H1 (cell line): ENCODE data around the gene VEZT. TPM values are rescaled to one million over a fixed set of nuclear protein-coding genes. Genes with fewer than 3 reads are reported as not detected.

ENCODE experiments used
- CTCF ChIA-PET: fragments of 300-600 bp; sonication (Branson Sonifier 250); formaldehyde crosslinking; loops from one replicate; lab custom pipeline; 2021; ENCODE audit not compliant: partially characterized antibody; lab: Charles Lee
- POLR2A ChIA-PET: fragments of 300-600 bp; sonication (Branson Sonifier 250); formaldehyde crosslinking; loops from one replicate; lab custom pipeline; 2021; ENCODE audit warnings: inconsistent platforms; ENCODE audit not compliant: partially characterized antibody; lab: Charles Lee
- DNase-seq, 2 experiments: peaks; one replicate each; pipeline versions ENCODE4 v3.0.0 to v3.0.0-alpha.2; 2010 to 2022; ENCODE audit warnings: low spot score in 2 of 2, low read depth in 1 of 2, mixed read lengths in 1 of 2
- FAIRE-seq: peaks from 2 replicates; lab custom pipeline; 2011; peaks lifted over from hg19 to GRCh38; lab: Jason Lieb, UNC
- H2AFZ ChIP-seq: 2 replicates; pipeline ENCODE4 v1.8.1; 2012; ENCODE audit warnings: low read length, inconsistent platforms
- H2AK5ac ChIP-seq: 2 replicates; pipeline ENCODE4 v1.6.1; 2013; ENCODE audit warnings: low read depth, low read length
- H2BK120ac ChIP-seq: replicated peaks from 2 replicates; pipeline ENCODE3; 2013; ENCODE audit warnings: low read depth, low read length, inconsistent platforms
- H2BK12ac ChIP-seq: 2 replicates; pipeline ENCODE4 v1.6.1; 2013; ENCODE audit warnings: low read depth, low read length
- H2BK15ac ChIP-seq: 2 replicates; pipeline ENCODE4 v1.6.1; 2013; ENCODE audit warnings: low read length
- H2BK20ac ChIP-seq: 2 replicates; pipeline ENCODE4 v1.6.1; 2013; ENCODE audit warnings: low read length
- H2BK5ac ChIP-seq: 2 replicates; pipeline ENCODE4 v1.6.1; 2013; ENCODE audit warnings: low read depth, low read length
- H3K14ac ChIP-seq: 2 replicates; pipeline ENCODE4 v1.6.1; 2013; ENCODE audit warnings: inconsistent platforms; ENCODE audit not compliant: insufficient read length
- H3K18ac ChIP-seq: 2 replicates; pipeline ENCODE4 v1.6.1; 2013; ENCODE audit warnings: low read length; ENCODE audit errors: extremely low read depth
- H3K23ac ChIP-seq: 2 replicates; pipeline ENCODE4 v1.6.1; 2013; ENCODE audit warnings: inconsistent platforms; ENCODE audit not compliant: insufficient read length
- H3K23me2 ChIP-seq: 2 replicates; pipeline ENCODE4 v1.6.1; 2013; ENCODE audit warnings: low read depth, low read length
- H3K27ac ChIP-seq: 2 replicates; pipeline ENCODE4 v1.6.1; 2011; ENCODE audit warnings: low read depth, low read length, inconsistent platforms
- H3K27me3 ChIP-seq, 4 experiments: replicated peaks in 1 of 4; 1 replicate in 1 of 4; 2 replicates in 3 of 4; pipeline versions ENCODE4 v1.6.1 to v1.8.1; 2011 to 2013; ENCODE audit warnings: low read length in 3 of 4, mild to moderate bottlenecking in 3 of 4, inconsistent platforms in 2 of 4, mixed read lengths in 2 of 4, moderate library complexity in 1 of 4; ENCODE audit not compliant: control insufficient read depth in 3 of 4, insufficient read depth in 3 of 4; ENCODE audit errors: extremely low read depth in 1 of 4
- H3K36me3 ChIP-seq, 4 experiments: 2 replicates each; pipeline versions ENCODE4 v1.6.1 to v1.8.1; 2011 to 2013; ENCODE audit warnings: mild to moderate bottlenecking in 4 of 4, low read length in 3 of 4, moderate library complexity in 2 of 4, control low read depth in 1 of 4, inconsistent platforms in 1 of 4; ENCODE audit not compliant: insufficient read depth in 4 of 4, control insufficient read depth in 2 of 4
- H3K4ac ChIP-seq: replicated peaks from 2 replicates; pipeline ENCODE3; 2013; ENCODE audit warnings: low read length, low read depth, mixed read lengths, inconsistent platforms; ENCODE audit not compliant: insufficient read length
- H3K4me1 ChIP-seq, 4 experiments: replicated peaks in 1 of 4; 1 replicate in 1 of 4; 2 replicates in 3 of 4; pipeline versions ENCODE4 v1.6.1 to v1.8.1; 2011 to 2013; ENCODE audit warnings: low read length in 3 of 4, inconsistent platforms in 2 of 4, mixed read lengths in 1 of 4; ENCODE audit not compliant: insufficient read depth in 4 of 4, control insufficient read depth in 3 of 4
- H3K4me2 ChIP-seq, 2 experiments: 2 replicates each; pipeline versions ENCODE4 v1.6.1 to v1.8.1; 2011 to 2013; ENCODE audit warnings: low read depth in 2 of 2, low read length in 2 of 2, control low read depth in 1 of 2, inconsistent platforms in 1 of 2, mild to moderate bottlenecking in 1 of 2; ENCODE audit not compliant: insufficient read depth in 1 of 2
- H3K4me3 ChIP-seq, 4 experiments: fragments of 200-600, 300-600 bp in 1 of 4; sonication (generic), shearing (Covaris generic), sonication (Bioruptor Twin) in 1 of 4; 2 replicates each; pipeline versions ENCODE4 v1.5.1 to v1.8.1; 2011 to 2016; ENCODE audit warnings: low read length in 4 of 4, low read depth in 3 of 4, control low read depth in 2 of 4, inconsistent platforms in 2 of 4, mild to moderate bottlenecking in 2 of 4, mixed read lengths in 1 of 4, moderate library complexity in 1 of 4; ENCODE audit not compliant: insufficient read depth in 2 of 4; ENCODE audit errors: extremely low read depth in 1 of 4
- H3K56ac ChIP-seq: replicated peaks from 2 replicates; pipeline ENCODE3; 2013; ENCODE audit warnings: low read depth, mild to moderate bottlenecking, mixed read lengths, low read length, inconsistent platforms; ENCODE audit not compliant: insufficient read length
- H3K79me1 ChIP-seq: 2 replicates; pipeline ENCODE4 v1.6.1; 2013; ENCODE audit warnings: low read depth, low read length, control low read depth
- H3K79me2 ChIP-seq, 2 experiments: 2 replicates each; pipeline versions ENCODE4 v1.6.1 to v1.8.1; 2012 to 2013; ENCODE audit warnings: low read length in 2 of 2, mild to moderate bottlenecking in 2 of 2, inconsistent platforms in 1 of 2; ENCODE audit not compliant: insufficient read depth in 2 of 2, control insufficient read depth in 1 of 2
- H3K9ac ChIP-seq, 4 experiments: replicated peaks in 1 of 4; 1 replicate in 1 of 4; 2 replicates in 3 of 4; pipeline versions ENCODE4 v1.6.1 to v1.8.1; 2011 to 2013; ENCODE audit warnings: low read depth in 3 of 4, low read length in 3 of 4, control low read depth in 2 of 4, mild to moderate bottlenecking in 2 of 4, moderate library complexity in 2 of 4, inconsistent platforms in 1 of 4; ENCODE audit errors: extremely low read depth in 1 of 4
- H3K9me3 ChIP-seq, 2 experiments: 2 replicates each; pipeline versions ENCODE4 v1.6.1 to v1.8.1; 2012 to 2013; ENCODE audit warnings: mild to moderate bottlenecking in 2 of 2, moderate library complexity in 2 of 2, control low read depth in 1 of 2, inconsistent platforms in 1 of 2, low read depth in 1 of 2, low read length in 1 of 2, mixed read lengths in 1 of 2; ENCODE audit not compliant: insufficient read depth in 2 of 2
- H4K20me1 ChIP-seq, 2 experiments: replicated peaks in 1 of 2; 2 replicates each; pipeline versions ENCODE3 to v1.8.1; 2011 to 2013; ENCODE audit warnings: inconsistent platforms in 2 of 2, low read length in 2 of 2, mild to moderate bottlenecking in 1 of 2; ENCODE audit not compliant: insufficient read depth in 2 of 2, control insufficient read depth in 1 of 2
- H4K5ac ChIP-seq: 2 replicates; pipeline ENCODE4 v1.6.1; 2013; ENCODE audit warnings: low read length, low read depth, mixed read lengths, inconsistent platforms; ENCODE audit not compliant: insufficient read length
- H4K8ac ChIP-seq: 2 replicates; pipeline ENCODE4 v1.8.0; 2013; ENCODE audit warnings: mild to moderate bottlenecking, moderate library complexity, low read length, inconsistent platforms; ENCODE audit not compliant: insufficient read depth; ENCODE audit errors: extremely low read depth
- H4K91ac ChIP-seq: replicated peaks from 2 replicates; pipeline ENCODE3; 2013; ENCODE audit warnings: low read length, mixed read lengths, inconsistent platforms; ENCODE audit not compliant: insufficient read length
- EZH2 ChIP-seq: fragments of 200-600 bp; sonication (generic); IDR thresholded peaks from 2 replicates; pipeline ENCODE4 v1.7.1; 2012; ENCODE audit warnings: low read depth, mild to moderate bottlenecking, moderate library complexity, low read length, inconsistent platforms; ENCODE audit not compliant: severe bottlenecking
- HDAC6 ChIP-seq: IDR thresholded peaks from one replicate; pipeline ENCODE4 v1.7.1; 2012; ENCODE audit warnings: low read depth, mild to moderate bottlenecking, inconsistent platforms, low read length, moderate library complexity
- KDM1A ChIP-seq: fragments of 200-600, 300-600 bp; sonication (generic); IDR thresholded peaks from 2 replicates; pipeline ENCODE4 v1.7.1; 2016; ENCODE audit warnings: mild to moderate bottlenecking, low read length, borderline replicate concordance
- WGBS, 2 experiments: shearing (Covaris generic) in 1 of 2; methylation state at CpG; one replicate each; pipeline versions ENCODE4 v1.1.6 to v1.1.7; 2013 to 2015; ENCODE audit warnings: low lambda C conversion rate in 2 of 2, mixed read lengths in 2 of 2, inconsistent platforms in 1 of 2, low coverage in 1 of 2, missing lambda C conversion rate in 1 of 2; ENCODE audit not compliant: insufficient replicate concordance in 2 of 2, insufficient coverage in 1 of 2, insufficient read length in 1 of 2; ENCODE audit errors: extremely low coverage in 1 of 2, missing lambda C conversion rate in 1 of 2; 5-methylcytosine and 5-hydroxymethylcytosine counted together
- polyA plus RNA-seq, 7 experiments: library from polyadenylated mRNA; depleted of rRNA in 3 of 7; stranded (reverse) in 5 of 7; unstranded in 2 of 7; fragments of >200 nt in 5 of 7; fragments of 200-250 nt in 2 of 7; gene quantifications; 1 replicate in 5 of 7; 2 replicates in 1 of 7; 4 replicates in 1 of 7; pipeline versions ENCODE4 v1.2.1 to v1.2.3, GENCODE V29; 2011 to 2013; ENCODE audit warnings: missing spikeins in 2 of 7, mixed read lengths in 2 of 7
- total RNA-seq: library from RNA; stranded (reverse); fragmentation: NEBNext Ultra II Directional; extraction: Animal tissue kit (Norgen Biotek cat#: 25700); gene quantifications from 2 replicates; pipeline ENCODE4 v1.2.1, GENCODE V29; 2021

VEZT gene
- total and polyA plus RNA-seq, 2 of the 8 experiments (the other 6 are each of a cell fraction or from before 2014, with no cell fraction given), result 44.0 to 56.1 TPM

- H2AK5ac ChIP-seq, result no peak overlapping the region
- H2BK12ac ChIP-seq, result no peak overlapping the region
- H3K4me2 ChIP-seq, result no peak overlapping the region
- no peak overlapping the region for H3K14ac ChIP-seq
- no peaks in the 10 kb centered on the region for H4K20me1 ChIP-seq
- H3K9me3 ChIP-seq, result no peaks in the 10 kb centered on the region
- H3K56ac ChIP-seq, result no peak overlapping the region
- H3K9ac ChIP-seq, result no peak overlapping the region
- no peak overlapping the region for H3K4ac ChIP-seq
- CTCF ChIA-PET, result interaction anchor here (1.3 kb wide), 1 partner anchor 21 kb away, joined by 4 read pairs; no protein-coding TSS in a partner anchor
- H3K23me2 ChIP-seq, result no peaks in the 10 kb centered on the region
- H3K4me3 ChIP-seq, result no peak overlapping the region
- WGBS, 2 experiments, result 87% methylated on average over 8 of the region's 8 CpGs; no CpG with 5 or more reads in 1 of the 2 experiments
- H2BK5ac ChIP-seq, result no peak overlapping the region
- H2BK15ac ChIP-seq, result no peak overlapping the region
- H3K23ac ChIP-seq, result no peak overlapping the region
- no peaks in the 10 kb centered on the region for H3K27me3 ChIP-seq
- no peak overlapping the region for H2AFZ ChIP-seq
- DNase-seq (no peak), FAIRE-seq (no peak)
- 0 out of 2 replicates have a peak, but pooled peaks cover 2% of the 10 kb centered on the region for H3K79me1 ChIP-seq
- H4K5ac ChIP-seq, result no peak overlapping the region
- H3K36me3 ChIP-seq, result no peaks in the 10 kb centered on the region
- no peak overlapping the region for H4K8ac ChIP-seq
- no peak overlapping the region for H4K91ac ChIP-seq
- peaks cover 0 to 27% of the 10 kb centered on the region in 2 experiments; a peak in 2 of 4 replicates for H3K79me2 ChIP-seq
- H3K27ac ChIP-seq, result no peak overlapping the region
- no peak overlapping the region for H2BK120ac ChIP-seq
- POLR2A ChIA-PET, result interaction anchor here (0.6 kb wide), 1 partner anchor 59 kb away, joined by 4 read pairs; no protein-coding TSS in a partner anchor
- H2BK20ac ChIP-seq, result no peak overlapping the region
- peaks cover 2 to 12% (median 8%) of the 10 kb centered on the region in 4 experiments; a peak in 5 of 7 replicates for H3K4me1 ChIP-seq
- no peak overlapping the region for H3K18ac ChIP-seq
- TF ChIP-seq KDM1A (no peak), EZH2 (no peak), HDAC6 (no peak)
Measured at GRCh38 chr12:95185072-95185471, 32.5 kb upstream of the VEZT start.
